CD4-positive, alpha-beta memory T cell (primary cell): ENCODE data around the gene ESAM. TPM values are rescaled to one million over a fixed set of nuclear protein-coding genes. Genes with fewer than 3 reads are reported as not detected.

ENCODE experiments used
- CTCF ChIA-PET: fragments of 350-600 bp; sonication (Branson Sonifier 250); formaldehyde crosslinking; loops from one replicate; lab custom pipeline; 2021; ENCODE audit warnings: inconsistent platforms; ENCODE audit not compliant: partially characterized antibody; lab: Charles Lee
- POLR2A ChIA-PET: fragments of 350-600 bp; sonication (Branson Sonifier 250); formaldehyde crosslinking; loops from one replicate; lab custom pipeline; 2021; ENCODE audit not compliant: partially characterized antibody; lab: Charles Lee
- DNase-seq, 5 donors: peaks; one replicate each; pipeline versions ENCODE4 v3.0.0 to v3.0.0-alpha.2; 2020 to 2022; ENCODE audit warnings: mixed read lengths in 1 of 5
- H3K27ac ChIP-seq: one replicate; pipeline ENCODE4 v1.7.0; 2013; ENCODE audit warnings: low read depth, low read length
- H3K27me3 ChIP-seq: 2 replicates; pipeline ENCODE4 v1.7.0; 2013; ENCODE audit warnings: mild to moderate bottlenecking, low read length, moderate library complexity; ENCODE audit not compliant: insufficient read depth
- H3K36me3 ChIP-seq: 2 replicates; pipeline ENCODE4 v1.7.0; 2013; ENCODE audit warnings: mild to moderate bottlenecking, low read length, moderate library complexity; ENCODE audit not compliant: insufficient read depth
- H3K4me1 ChIP-seq: 2 replicates; pipeline ENCODE4 v1.7.0; 2013; ENCODE audit warnings: mild to moderate bottlenecking, low read length, moderate library complexity; ENCODE audit not compliant: insufficient read depth
- H3K4me3 ChIP-seq, 2 donors: one replicate each; pipeline ENCODE4 v1.7.0; 2013; ENCODE audit warnings: low read length in 2 of 2, mild to moderate bottlenecking in 1 of 2
- H3K9me3 ChIP-seq, 2 donors: one replicate each; pipeline ENCODE4 v1.7.0; 2013; ENCODE audit warnings: low read length in 2 of 2, control low read depth in 1 of 2; ENCODE audit not compliant: control insufficient read depth in 1 of 2
- H3K27ac Mint-ChIP-seq, 7 donors: one replicate each; pipeline ENCODE4 v1.8.0; 2020 to 2021; ENCODE audit warnings: mixed read lengths in 7 of 7, mild to moderate bottlenecking in 6 of 7, inconsistent platforms in 3 of 7, moderate library complexity in 3 of 7
- H3K27me3 Mint-ChIP-seq, 2 donors: one replicate each; pipeline ENCODE4 v1.8.0; 2020 to 2021; ENCODE audit warnings: mixed read lengths in 2 of 2
- H3K36me3 Mint-ChIP-seq, 2 donors: one replicate each; pipeline ENCODE4 v1.8.0; 2020 to 2021; ENCODE audit warnings: mixed read lengths in 2 of 2, inconsistent platforms in 1 of 2, mild to moderate bottlenecking in 1 of 2
- H3K4me1 Mint-ChIP-seq, 4 donors: one replicate each; pipeline ENCODE4 v1.8.0; 2020 to 2021; ENCODE audit warnings: mixed read lengths in 4 of 4, mild to moderate bottlenecking in 1 of 4
- H3K4me3 Mint-ChIP-seq, 8 donors: one replicate each; pipeline ENCODE4 v1.8.0; 2020 to 2021; ENCODE audit warnings: mixed read lengths in 8 of 8, mild to moderate bottlenecking in 7 of 8, moderate library complexity in 6 of 8, inconsistent platforms in 3 of 8
- H3K9me3 Mint-ChIP-seq, 8 donors: one replicate each; pipeline ENCODE4 v1.8.0; 2020 to 2021; ENCODE audit warnings: mixed read lengths in 8 of 8, mild to moderate bottlenecking in 5 of 8, inconsistent platforms in 3 of 8, moderate library complexity in 1 of 8
- intact Hi-C: fragments of 100-400 bp; cut with micrococcal nuclease; formaldehyde crosslinking; loops from one replicate; pipeline ENCODE4 v1.15.1; 2023
- polyA plus RNA-seq, 2 donors: library from polyadenylated mRNA; unstranded; fragments of 300-500 nt; fragmentation: Illumina TruSeq; gene quantifications; one replicate each; pipeline ENCODE4 v1.2.3, GENCODE V29; 2021
- total RNA-seq, 2 experiments: library from RNA; stranded (reverse); gene quantifications; one replicate each; pipeline ENCODE4 v1.2.3, GENCODE V29; 2021

Gene ESAM
- 1 to 10 TPM; 1.5 to 1.8 TPM for total RNA-seq
- polyA plus RNA-seq: 1 to 10 TPM; 1.3 to 3.2 TPM

- peaks cover 33% of the 10 kb centered on the region for H3K4me1 ChIP-seq
- H3K27ac Mint-ChIP-seq: peak within 1 kb of the TSS; percentile 59 to 89 (median 80)
- intact Hi-C loops: no loop called here
These were observed at the start of gene ESAM for GRCh38 chr11:124762105-124762623. Gene ESAM, minus strand, starts transcription at chr11:124762290. Its CDS starts 136 bp downstream, at chr11:124762154.

GRCh38 chr11:124811399-124812125, 49.5 kb upstream of the ESAM start:
- Mint-ChIP-seq H3K27me3 (peaks cover 22 to 26% of the 10 kb centered on the region in 2 donors), H3K4me3 (no peak overlapping the region), H3K27ac (no peak overlapping the region), H3K36me3 (peaks cover 0 to 14% of the 10 kb centered on the region in 2 donors), H3K9me3 (no peaks in the 10 kb centered on the region), H3K4me1 (no peaks in the 10 kb centered on the region)
- ChIA-PET CTCF (no interaction called here), POLR2A (no interaction called here)
- no peak for DNase-seq
- H3K36me3 ChIP-seq: no peaks in the 10 kb centered on the region
- no peaks in the 10 kb centered on the region for H3K27me3 ChIP-seq
- no peak overlapping the region for H3K4me3 ChIP-seq
- no peaks in the 10 kb centered on the region for H3K9me3 ChIP-seq
- no peaks in the 10 kb centered on the region for H3K4me1 ChIP-seq
- no peak overlapping the region for H3K27ac ChIP-seq
- intact Hi-C loops: no loop called here

More at GRCh38 chr11:124762105-124762623, at the start of gene ESAM:
- no peaks in the 10 kb centered on the region for H3K9me3 ChIP-seq
- H3K27me3 ChIP-seq: peaks cover 34% of the 10 kb centered on the region
- ChIA-PET POLR2A (interaction anchor here (1.0 to 5.4 kb wide), 10 partner anchors 9 to 92 kb away, joined by 3 to 50 read pairs (median 6); partner anchors contain the start of genes MSANTD2, SIAE and SPA17), CTCF (interaction anchor here (1.0 to 14.1 kb wide), 15 partner anchors 10 to 118 kb away, joined by 3 to 239 read pairs (median 13); partner anchors contain the start of genes MSANTD2, NRGN, SIAE and SPA17)
- Mint-ChIP-seq H3K36me3 (peaks cover 3 to 10% of the 10 kb centered on the region in 2 donors), H3K4me1 (peaks cover 7 to 39% (median 22%) of the 10 kb centered on the region in 4 donors), H3K4me3 (peak within 1 kb of the TSS; percentile 90 to 98 (median 94)), H3K9me3 (no peaks in the 10 kb centered on the region), H3K27me3 (peaks cover 11 to 20% of the 10 kb centered on the region in 2 donors)
- no peak within 1 kb of the TSS for H3K27ac ChIP-seq
- DNase-seq: peak; percentile 54 to 71 (median 60)
- peak within 1 kb of the TSS; percentile 61 for H3K4me3 ChIP-seq
- H3K36me3 ChIP-seq: no peaks in the 10 kb centered on the region

GRCh38 chr11:124807660-124808270, 45.7 kb upstream of the ESAM start:
- no peak for DNase-seq
- ChIA-PET CTCF (interaction anchor here (1.5 to 5.5 kb wide), 2 partner anchors 14 to 31 kb away, joined by 3 to 22 read pairs; no protein-coding TSS in a partner anchor), POLR2A (no interaction called here)
- Mint-ChIP-seq H3K4me1 (no peaks in the 10 kb centered on the region), H3K9me3 (no peaks in the 10 kb centered on the region), H3K27ac (no peak overlapping the region), H3K27me3 (peaks cover 8 to 11% of the 10 kb centered on the region in 2 donors), H3K36me3 (peaks cover 0 to 28% of the 10 kb centered on the region in 2 donors), H3K4me3 (no peak overlapping the region)
- H3K27me3 ChIP-seq: no peaks in the 10 kb centered on the region
- H3K36me3 ChIP-seq: no peaks in the 10 kb centered on the region
- intact Hi-C loops: no loop called here
- no peak overlapping the region for H3K27ac ChIP-seq
- no peak overlapping the region for H3K4me3 ChIP-seq
- no peaks in the 10 kb centered on the region for H3K9me3 ChIP-seq
- no peaks in the 10 kb centered on the region for H3K4me1 ChIP-seq

GRCh38 chr11:124807201-124807600, 45.1 kb upstream of the ESAM start:
- Mint-ChIP-seq H3K27ac (no peak overlapping the region), H3K27me3 (peaks cover 5% of the 10 kb centered on the region in 2 donors), H3K4me3 (no peak overlapping the region), H3K9me3 (no peaks in the 10 kb centered on the region), H3K36me3 (peaks cover 0 to 28% of the 10 kb centered on the region in 2 donors), H3K4me1 (peaks cover 0 to 1% (median 0%) of the 10 kb centered on the region in 4 donors)
- Histone ChIP-seq H3K4me1 (no peaks in the 10 kb centered on the region), H3K36me3 (no peaks in the 10 kb centered on the region), H3K27ac (no peak overlapping the region), H3K9me3 (no peaks in the 10 kb centered on the region), H3K4me3 (no peak overlapping the region), H3K27me3 (no peaks in the 10 kb centered on the region)
- ChIA-PET CTCF (interaction anchor here (5.5 kb wide), 1 partner anchor 14 kb away, joined by 22 read pairs; no protein-coding TSS in a partner anchor), POLR2A (interaction anchor here (0.6 kb wide), 1 partner anchor 867 kb away, joined by 3 read pairs; no protein-coding TSS in a partner anchor)
- DNase-seq: no peak
- intact Hi-C loops: no loop called here

GRCh38 chr11:124804884-124805283, 42.8 kb upstream of the ESAM start:
- Mint-ChIP-seq H3K4me1 (peaks cover 6 to 16% (median 10%) of the 10 kb centered on the region in 4 donors), H3K9me3 (no peaks in the 10 kb centered on the region), H3K36me3 (peaks cover 5 to 28% of the 10 kb centered on the region in 2 donors), H3K27ac (no peak overlapping the region), H3K27me3 (peaks cover 0 to 2% of the 10 kb centered on the region in 2 donors), H3K4me3 (no peak overlapping the region)
- H3K27me3 ChIP-seq: no peaks in the 10 kb centered on the region
- H3K27ac ChIP-seq: no peak overlapping the region
- H3K4me3 ChIP-seq: no peak overlapping the region
- peaks cover 9% of the 10 kb centered on the region for H3K4me1 ChIP-seq
- H3K36me3 ChIP-seq: no peaks in the 10 kb centered on the region
- DNase-seq: no peak
- ChIA-PET POLR2A (no interaction called here), CTCF (interaction anchor here (1.0 to 5.5 kb wide), 5 partner anchors 9 to 136 kb away, joined by 3 to 22 read pairs (median 5); no protein-coding TSS in a partner anchor)
- intact Hi-C loops: no loop called here
- no peaks in the 10 kb centered on the region for H3K9me3 ChIP-seq

- ChIA-PET CTCF (interaction anchor here (1.2 to 12.2 kb wide), 10 partner anchors 9 to 157 kb away, joined by 3 to 98 read pairs (median 4); no protein-coding TSS in a partner anchor), POLR2A (interaction anchor here (1.1 to 4.4 kb wide), 8 partner anchors 31 to 309 kb away, joined by 4 to 45 read pairs (median 12); partner anchors contain the start of genes SIAE, SPA17 and TMEM218)
- no peaks in the 10 kb centered on the region for H3K27me3 ChIP-seq
- H3K27me3 Mint-ChIP-seq: peaks cover 0 to 2% of the 10 kb centered on the region in 2 donors
- H3K36me3 Mint-ChIP-seq: peaks cover 12 to 14% of the 10 kb centered on the region in 2 donors
- H3K9me3 Mint-ChIP-seq: no peaks in the 10 kb centered on the region
- H3K4me1 Mint-ChIP-seq: peaks cover 17 to 36% (median 26%) of the 10 kb centered on the region in 4 donors
- no peak overlapping the region for H3K27ac ChIP-seq
- H3K27ac Mint-ChIP-seq: peak overlapping the region; percentile 19 to 95 (median 72)
- intact Hi-C loops: loop anchor here (2.0 kb wide), 2 partner anchors 35 to 55 kb away; no protein-coding TSS in a partner anchor
- no peak overlapping the region for H3K4me3 ChIP-seq
- peak overlapping the region; percentile 39 to 89 (median 62) for H3K4me3 Mint-ChIP-seq
- H3K9me3 ChIP-seq: no peaks in the 10 kb centered on the region
- H3K4me1 ChIP-seq: peaks cover 28% of the 10 kb centered on the region
- H3K36me3 ChIP-seq: no peaks in the 10 kb centered on the region
- no peak for DNase-seq
These were observed 39.7 kb upstream of the ESAM start for GRCh38 chr11:124801636-124802312.
